Activated CD4-positive, alpha-beta T cell treated with anti-CD3 and anti-CD28 coated beads, Interleukin-2, amount 50 U/mL, for 4 hours (primary cell): ENCODE data around the gene ZNF286A.
"Not testable (repeated sequence)": the region's sequence is repeated elsewhere in the genome, so short reads cannot be mapped to it uniquely, and the experiment has no call there.

Experiments
- DNase-seq, 2 experiments: peaks; one replicate each; pipeline ENCODE4 v3.0.0-alpha.2; 2020

ZNF286A gene

DNA sequence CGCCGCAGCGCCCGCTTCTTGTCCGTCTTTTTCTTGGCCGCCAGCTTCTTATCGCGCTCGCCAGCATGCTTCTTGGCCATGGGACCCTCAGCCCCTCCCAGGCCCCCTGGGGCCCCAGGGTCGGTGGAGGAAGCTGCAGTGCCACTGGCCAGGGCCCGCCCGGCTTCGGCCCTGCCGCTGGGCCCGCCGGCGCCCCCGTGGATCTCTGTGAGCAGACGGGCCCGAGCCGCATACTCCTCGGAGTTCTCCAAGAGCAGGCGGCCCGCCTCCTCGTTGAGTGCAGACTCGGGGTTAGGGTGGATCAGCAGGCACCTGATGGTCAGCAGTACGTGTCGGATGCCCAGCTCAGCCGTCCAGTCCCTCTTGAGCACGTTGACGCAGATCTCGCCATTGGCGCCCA is 4.7 kb downstream of the ZNF286A start:
- not testable (repeated sequence) for DNase-seq

GRCh38 chr17:15704813-15705212 is 5.3 kb downstream of the ZNF286A start:
- DNase-seq, result not testable (repeated sequence)

GRCh38 chr17:15708879-15709278 is 9.3 kb downstream of the ZNF286A start:
- not testable (repeated sequence) for DNase-seq

DNA sequence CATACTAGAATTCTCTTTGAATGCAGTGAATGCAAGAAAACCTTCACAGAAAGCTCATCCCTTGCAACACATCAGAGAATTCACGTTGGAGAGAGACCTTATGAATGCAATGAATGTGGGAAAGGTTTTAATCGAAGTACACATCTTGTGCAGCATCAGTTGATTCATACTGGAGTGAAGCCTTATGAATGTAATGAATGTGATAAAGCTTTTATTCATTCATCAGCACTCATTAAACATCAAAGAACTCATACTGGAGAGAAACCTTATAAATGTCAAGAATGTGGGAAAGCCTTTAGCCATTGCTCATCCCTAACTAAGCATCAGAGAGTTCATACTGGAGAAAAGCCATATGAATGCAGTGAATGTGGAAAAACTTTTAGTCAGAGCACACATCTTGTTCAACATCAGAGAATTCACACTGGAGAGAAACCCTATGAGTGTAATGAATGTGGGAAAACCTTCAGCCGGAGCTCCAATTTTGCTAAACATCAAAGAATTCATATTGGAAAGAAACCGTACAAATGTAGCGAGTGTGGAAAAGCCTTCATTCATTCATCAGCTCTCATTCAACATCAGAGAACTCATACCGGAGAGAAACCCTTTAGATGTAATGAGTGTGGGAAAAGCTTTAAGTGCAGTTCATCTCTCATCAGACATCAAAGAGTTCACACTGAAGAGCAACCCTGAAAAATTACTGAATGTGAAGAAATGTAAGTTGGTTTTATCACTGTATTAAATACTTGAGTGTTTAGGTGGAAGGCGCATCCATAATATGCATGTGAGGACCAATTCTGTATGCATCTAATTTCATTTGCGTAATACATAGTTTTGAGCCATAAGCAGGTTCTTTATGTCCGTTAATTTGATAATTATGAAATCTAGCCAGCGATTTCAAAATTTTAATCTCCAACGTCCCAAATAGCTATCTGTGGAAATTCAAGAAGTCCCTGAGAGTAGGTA is 17.3 kb downstream of the ZNF286A start:
- DNase-seq, result not testable (repeated sequence)

- not testable (repeated sequence) for DNase-seq
These were observed 31.0 kb downstream of the ZNF286A start for GRCh38 chr17:15730535-15730934.

DNA sequence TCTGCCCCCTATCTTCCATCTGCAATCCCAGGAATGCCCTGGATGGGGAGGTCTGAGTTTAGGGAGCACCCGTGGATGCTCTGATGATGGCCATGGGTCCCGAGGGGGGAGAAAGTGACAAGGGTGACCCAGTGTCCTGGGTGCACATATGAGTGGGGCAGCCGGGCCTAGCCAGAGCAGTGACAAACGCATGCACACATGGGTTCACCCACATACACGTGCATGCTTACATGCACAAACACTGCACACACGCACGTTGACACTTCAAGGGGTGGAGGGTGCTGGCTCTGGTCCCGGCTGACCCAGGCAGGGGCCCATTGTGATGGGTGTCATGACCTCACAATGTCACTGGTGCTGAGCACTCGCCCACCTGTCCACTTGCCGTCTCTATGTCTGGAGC is 32.3 kb downstream of the ZNF286A start, which contains the start of gene TBC1D26:
TSS of gene TBC1D26 (plus strand) at position 384 of the 400 bp plus-strand sequence. CDS start 3,066 bp downstream, outside the sequence.
- not testable (repeated sequence) for DNase-seq

- DNase-seq, result not testable (repeated sequence)
These were observed 33.7 kb downstream of the ZNF286A start for GRCh38 chr17:15733174-15733789.

DNA sequence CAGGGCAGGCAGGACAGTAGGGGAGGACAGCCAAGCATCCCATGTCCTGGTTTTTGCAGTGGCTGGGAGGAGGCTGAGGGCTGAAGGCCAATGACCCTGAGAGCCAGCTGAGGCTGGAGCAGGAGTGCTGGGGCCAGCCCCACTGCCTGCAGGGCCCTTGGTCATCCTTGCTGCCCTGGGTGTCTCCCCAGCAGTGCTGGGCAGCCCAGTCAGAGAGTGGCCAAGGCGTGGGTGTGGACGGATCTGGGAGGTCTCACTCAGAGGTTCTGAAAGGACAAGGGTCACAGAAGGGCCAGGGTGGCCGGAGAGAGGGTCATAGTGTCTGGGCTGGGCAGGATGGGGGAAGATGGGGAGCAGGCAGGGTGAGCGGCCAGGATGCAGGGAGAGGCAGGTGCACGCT is 37.0 kb downstream of the ZNF286A start:
- DNase-seq, result not testable (repeated sequence)

GRCh38 chr17:15738066-15738465 is 38.5 kb downstream of the ZNF286A start:
- no peak for DNase-seq

DNA sequence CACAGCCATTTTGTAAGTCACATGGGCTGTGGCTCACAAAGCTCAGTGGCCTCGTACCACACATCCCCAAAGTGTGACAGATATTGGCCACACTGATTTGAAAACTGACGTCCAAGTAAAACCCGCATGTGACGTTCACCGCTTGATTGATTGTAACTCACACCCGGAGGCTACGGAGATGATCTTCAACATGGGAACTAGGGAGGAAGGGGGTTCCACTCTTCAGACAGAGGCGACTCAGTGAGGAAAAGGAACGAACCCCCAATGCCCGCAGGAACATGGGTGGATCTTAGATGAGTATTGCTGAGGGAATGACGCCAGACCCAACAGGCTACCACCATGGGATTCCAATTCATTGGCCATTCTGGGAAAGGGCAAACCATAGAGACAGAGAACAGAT is 39.7 kb downstream of the ZNF286A start:
- DNase-seq, result not testable (repeated sequence)

- not testable (repeated sequence) for DNase-seq
These were observed 40.5 kb downstream of the ZNF286A start for GRCh38 chr17:15740041-15740440.

- no peak for DNase-seq
These were observed 41.1 kb downstream of the ZNF286A start for GRCh38 chr17:15740570-15741120.

- no peak for DNase-seq
These were observed 42.1 kb downstream of the ZNF286A start for GRCh38 chr17:15741624-15742023.

- no peak for DNase-seq
These were observed 42.7 kb downstream of the ZNF286A start for GRCh38 chr17:15742051-15742795.

DNA sequence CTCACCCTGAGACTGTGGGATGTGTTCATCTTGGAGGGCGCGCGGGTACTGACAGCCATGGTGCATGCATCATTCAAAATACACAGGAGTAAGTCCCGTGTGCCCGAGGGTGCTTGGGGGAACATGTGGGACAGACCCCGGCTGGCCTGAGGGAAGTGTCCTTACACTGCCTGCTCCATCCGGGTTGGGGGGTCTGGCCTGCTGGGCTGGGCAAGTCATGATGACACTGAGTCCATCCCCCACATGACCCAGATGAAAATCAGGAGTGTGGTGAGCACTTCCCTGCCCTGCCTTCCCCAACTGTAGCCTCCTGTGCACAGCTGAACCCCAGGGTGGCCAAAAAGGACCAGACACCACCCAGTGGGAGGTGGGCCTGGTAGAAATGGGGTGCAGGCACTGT is 43.4 kb downstream of the ZNF286A start:
- no peak for DNase-seq

DNA sequence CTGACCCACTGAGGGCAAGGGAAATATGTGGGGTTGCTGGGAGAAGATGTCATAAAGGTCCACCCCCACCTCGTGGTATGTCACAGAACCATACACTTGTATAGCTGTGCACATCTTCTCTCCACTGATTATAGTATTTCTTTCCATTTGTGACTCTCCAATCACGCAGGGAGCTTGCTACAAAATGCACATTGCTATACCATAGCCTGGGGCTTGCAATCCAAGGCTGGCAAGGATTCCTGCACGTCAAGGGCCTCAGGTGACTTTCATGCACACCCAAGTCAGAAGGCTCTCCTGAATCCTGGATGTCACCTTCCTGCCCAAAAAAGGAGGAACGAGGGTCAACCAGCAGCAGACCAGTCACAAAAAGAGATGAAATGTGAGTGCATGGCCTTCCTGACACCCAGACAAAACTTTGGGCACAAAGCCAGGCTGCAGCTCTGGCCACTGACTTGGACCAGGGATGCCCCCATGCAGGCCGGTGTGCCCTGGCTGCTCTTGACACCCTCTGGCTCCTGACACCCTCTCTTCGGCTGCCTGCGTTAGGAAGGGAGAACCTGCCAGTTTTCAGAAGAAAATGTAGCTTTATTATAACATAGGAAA is 44.6 kb downstream of the ZNF286A start:
- DNase-seq, result no peak

DNA sequence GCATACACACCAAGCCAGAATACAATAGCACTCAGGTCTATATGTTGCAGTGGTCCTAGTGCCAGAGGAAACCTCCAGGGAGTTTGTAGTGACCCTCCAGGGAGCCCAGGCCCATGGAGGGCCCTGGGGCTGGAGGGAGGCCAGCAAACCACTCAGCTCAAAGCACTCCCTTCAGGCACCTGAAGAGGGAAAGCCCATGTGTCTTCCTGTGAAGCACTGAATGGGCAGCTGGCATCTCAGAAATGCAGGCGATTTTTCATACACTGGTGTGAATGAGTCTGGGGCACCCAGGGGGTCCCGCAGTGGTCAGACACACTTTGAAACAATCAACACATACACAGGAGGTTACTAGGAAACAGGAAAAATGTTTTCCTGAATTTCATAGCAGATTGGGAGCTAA is 45.3 kb downstream of the ZNF286A start:
- no peak for DNase-seq

- not testable (repeated sequence) for DNase-seq
These were observed 49.9 kb downstream of the ZNF286A start for GRCh38 chr17:15749403-15749802.

GRCh38 chr17:15768865-15769533 is 69.4 kb downstream of the ZNF286A start:
- DNase-seq, result not testable (repeated sequence)
